Kidney (tissue), 14 donors: ENCODE data around the gene CLEC2B. TPM values are rescaled to one million over a fixed set of nuclear protein-coding genes. Genes with fewer than 3 reads are reported as not detected.
"Not testable (repeated sequence)": the region's sequence is repeated elsewhere in the genome, so short reads cannot be mapped to it uniquely, and the experiment has no call there.

Experiments used
- DNase-seq, 5 donors: peaks; one replicate each; pipeline ENCODE4 v3.0.0-alpha.2; 2013 to 2020
- FAIRE-seq: peaks from 2 replicates; lab custom pipeline; 2012; peaks lifted over from hg19 to GRCh38; lab: Jason Lieb, UNC
- H3K27ac ChIP-seq, 2 donors: one replicate each; pipeline ENCODE4 v1.7.0; 2013; ENCODE audit warnings: low read depth in 2 of 2, low read length in 2 of 2, inconsistent platforms in 1 of 2
- H3K27me3 ChIP-seq: one replicate; pipeline ENCODE4 v1.7.1; 2013; ENCODE audit warnings: low read length, inconsistent platforms; ENCODE audit not compliant: control insufficient read depth, insufficient read depth
- H3K36me3 ChIP-seq, 3 donors: one replicate each; pipeline versions ENCODE4 v1.7.0 to v1.7.1; 2013; ENCODE audit warnings: low read length in 3 of 3, control low read depth in 1 of 3, inconsistent platforms in 1 of 3; ENCODE audit not compliant: insufficient read depth in 3 of 3, control insufficient read depth in 2 of 3
- H3K4me1 ChIP-seq, 3 donors: one replicate each; pipeline versions ENCODE4 v1.7.0 to v1.7.1; 2013; ENCODE audit warnings: low read length in 3 of 3, inconsistent platforms in 1 of 3, low read depth in 1 of 3; ENCODE audit not compliant: control insufficient read depth in 2 of 3, insufficient read depth in 2 of 3
- H3K4me3 ChIP-seq, 3 donors: one replicate each; pipeline versions ENCODE4 v1.7.0 to v1.8.1; 2013; ENCODE audit warnings: low read length in 3 of 3, control low read depth in 1 of 3, inconsistent platforms in 1 of 3
- H3K9ac ChIP-seq, 3 donors: one replicate each; pipeline versions ENCODE4 v1.7.0 to v1.7.1; 2013; ENCODE audit warnings: low read length in 3 of 3, control low read depth in 1 of 3, inconsistent platforms in 1 of 3
- H3K9me3 ChIP-seq, 3 donors: one replicate each; pipeline versions ENCODE4 v1.7.0 to v1.7.1; 2013; ENCODE audit warnings: low read length in 3 of 3, control low read depth in 1 of 3, inconsistent platforms in 1 of 3; ENCODE audit not compliant: control insufficient read depth in 2 of 3, insufficient read depth in 1 of 3
- intact Hi-C: fragments of 100-400 bp; cut with DNase I; formaldehyde crosslinking; loops from one replicate; pipeline ENCODE4 v1.11.1; 2022
- polyA plus RNA-seq: library from polyadenylated mRNA; stranded (reverse); fragments of 350-450 nt; fragmentation: Illumina TruSeq; extraction: RNeasy Lipid Tissue Mini Kit (QIAGEN cat#74804); gene quantifications from one replicate; pipeline ENCODE4 v1.2.3, GENCODE V29; 2014; ENCODE audit warnings: low read depth, low replicate concordance; ENCODE audit not compliant: insufficient read depth
- total RNA-seq: library from RNA; stranded (reverse); fragmentation: NEBNext Ultra II Directional; extraction: Animal tissue kit (Norgen Biotek cat#: 25700); gene quantifications from one replicate; pipeline ENCODE4 v1.2.1, GENCODE V29; 2021
- TF ChIP-seq, protein P1 (sequence below): IDR thresholded peaks from 3 replicates; pipeline ENCODE4 v1.5.1; 2012; ENCODE audit warnings: mild to moderate bottlenecking, moderate library complexity, borderline replicate concordance; ENCODE audit not compliant: insufficient read depth; ENCODE audit errors: extremely low read depth
- donor health status: control.
- donor health status: control.
- donor health status: control.
- donor health status: control.
- donor health status: control.
- donor health status: DM: yes; HTN: yes; CAD: no.
- donor health status: Normal renal cell carcinoma (clear cell type).

Gene CLEC2B
- total and polyA plus RNA-seq, 2 donors from 2014 or later = 7.0 to 11.8 TPM

- Histone ChIP-seq H3K27me3 (no peaks in the 10 kb centered on the region), H3K9ac (no peak overlapping the region), H3K4me3 (no peak overlapping the region), H3K4me1 (no peaks in the 10 kb centered on the region), H3K27ac (no peak overlapping the region), H3K9me3 (no peaks in the 10 kb centered on the region), H3K36me3 (no peaks in the 10 kb centered on the region)
- TF ChIP-seq, protein P1, sequence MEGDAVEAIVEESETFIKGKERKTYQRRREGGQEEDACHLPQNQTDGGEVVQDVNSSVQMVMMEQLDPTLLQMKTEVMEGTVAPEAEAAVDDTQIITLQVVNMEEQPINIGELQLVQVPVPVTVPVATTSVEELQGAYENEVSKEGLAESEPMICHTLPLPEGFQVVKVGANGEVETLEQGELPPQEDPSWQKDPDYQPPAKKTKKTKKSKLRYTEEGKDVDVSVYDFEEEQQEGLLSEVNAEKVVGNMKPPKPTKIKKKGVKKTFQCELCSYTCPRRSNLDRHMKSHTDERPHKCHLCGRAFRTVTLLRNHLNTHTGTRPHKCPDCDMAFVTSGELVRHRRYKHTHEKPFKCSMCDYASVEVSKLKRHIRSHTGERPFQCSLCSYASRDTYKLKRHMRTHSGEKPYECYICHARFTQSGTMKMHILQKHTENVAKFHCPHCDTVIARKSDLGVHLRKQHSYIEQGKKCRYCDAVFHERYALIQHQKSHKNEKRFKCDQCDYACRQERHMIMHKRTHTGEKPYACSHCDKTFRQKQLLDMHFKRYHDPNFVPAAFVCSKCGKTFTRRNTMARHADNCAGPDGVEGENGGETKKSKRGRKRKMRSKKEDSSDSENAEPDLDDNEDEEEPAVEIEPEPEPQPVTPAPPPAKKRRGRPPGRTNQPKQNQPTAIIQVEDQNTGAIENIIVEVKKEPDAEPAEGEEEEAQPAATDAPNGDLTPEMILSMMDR = no peak
- no peak for FAIRE-seq
- no peak for DNase-seq
- intact Hi-C loops = no loop called here
These were observed 14.0 kb upstream of the CLEC2B start for GRCh38 chr12:9883175-9883574.

GRCh38 chr12:9881988-9882387 lies 12.8 kb upstream of the CLEC2B start:
- TF ChIP-seq, protein P1 = no peak
- no peak overlapping the region for H3K4me3 ChIP-seq
- H3K9ac ChIP-seq = no peak overlapping the region
- no peak overlapping the region for H3K27ac ChIP-seq
- no peaks in the 10 kb centered on the region for H3K9me3 ChIP-seq
- no peaks in the 10 kb centered on the region for H3K27me3 ChIP-seq
- intact Hi-C loops = no loop called here
- DNase-seq (no peak), FAIRE-seq (no peak)
- no peaks in the 10 kb centered on the region for H3K36me3 ChIP-seq
- no peaks in the 10 kb centered on the region for H3K4me1 ChIP-seq

GRCh38 chr12:9881246-9881645 lies 12.1 kb upstream of the CLEC2B start, which contains the start of gene KLRF2:
KLRF2 (plus strand) TSS chr12:9881489; CDS start chr12:9881596, 107 bp downstream.
- Histone ChIP-seq H3K27me3 (no peaks in the 10 kb centered on the region), H3K4me3 (no peak within 1 kb of the TSS), H3K9ac (no peak within 1 kb of the TSS), H3K9me3 (no peaks in the 10 kb centered on the region), H3K36me3 (no peaks in the 10 kb centered on the region), H3K4me1 (no peaks in the 10 kb centered on the region), H3K27ac (no peak within 1 kb of the TSS)
- TF ChIP-seq, protein P1 = no peak
- DNase-seq = no peak
- no peak for FAIRE-seq
- intact Hi-C loops = no loop called here

DNA sequence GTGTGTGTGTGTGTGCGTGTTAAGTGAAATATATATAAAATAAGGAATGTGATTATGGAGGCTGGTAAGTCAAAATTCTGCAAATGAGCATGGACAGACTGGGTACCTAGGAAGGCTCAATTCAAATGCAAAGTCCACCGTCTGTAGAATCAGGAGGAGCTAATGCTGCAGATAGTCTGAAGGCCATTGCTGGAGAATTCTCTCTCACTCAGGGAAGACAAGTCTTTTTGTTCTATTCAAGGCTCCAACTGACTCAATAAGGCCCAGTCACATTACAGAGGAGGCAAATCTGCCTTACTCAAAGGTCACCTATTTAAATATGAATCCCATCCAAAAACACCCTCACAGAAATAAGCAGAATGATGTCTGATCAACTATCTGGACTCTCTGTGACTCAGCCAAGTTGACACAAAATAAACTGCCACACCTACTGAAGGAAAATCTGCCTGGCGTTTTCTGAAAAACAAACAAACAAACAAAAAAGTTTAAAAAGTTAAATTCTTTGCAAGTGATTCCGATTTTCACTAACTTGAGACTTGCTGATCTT lies 11.5 kb upstream of the CLEC2B start:
- Histone ChIP-seq H3K9me3 (no peaks in the 10 kb centered on the region), H3K9ac (no peak overlapping the region), H3K27me3 (no peaks in the 10 kb centered on the region), H3K4me1 (no peaks in the 10 kb centered on the region), H3K27ac (no peak overlapping the region), H3K4me3 (no peak overlapping the region), H3K36me3 (no peaks in the 10 kb centered on the region)
- intact Hi-C loops = no loop called here
- FAIRE-seq (no peak), DNase-seq (no peak)
- TF ChIP-seq, protein P1 = no peak

DNA sequence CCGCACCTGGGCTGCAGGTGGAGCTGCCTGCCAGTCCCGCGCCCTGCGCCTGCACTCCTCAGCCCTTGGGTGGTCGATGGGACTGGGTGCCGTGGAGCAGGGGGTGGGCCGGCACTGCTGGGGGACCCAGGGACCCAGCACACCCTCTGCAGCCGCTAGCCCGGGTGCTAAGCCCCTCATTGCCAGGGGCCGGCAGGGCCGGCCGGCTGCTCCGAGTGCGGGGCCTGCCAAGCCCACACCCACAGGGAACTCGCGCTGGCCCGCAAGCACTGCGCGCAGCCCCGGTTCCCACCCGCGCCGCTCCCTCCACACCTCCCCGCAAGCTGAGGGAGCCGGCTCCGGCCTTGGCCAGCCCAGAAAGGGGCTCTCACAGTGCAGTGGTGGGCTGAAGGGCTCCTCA lies 7.0 kb upstream of the CLEC2B start:
- H3K4me1 ChIP-seq, H3K27me3 ChIP-seq, H3K9me3 ChIP-seq, H3K4me3 ChIP-seq, H3K27ac ChIP-seq, DNase-seq, H3K9ac ChIP-seq, intact Hi-C loops, H3K36me3 ChIP-seq, FAIRE-seq: not testable (repeated sequence)
